Measurements from ENCODE around the gene PCDHB9.
"Not testable (repeated sequence)": the region's sequence is repeated elsewhere in the genome, so short reads cannot be mapped to it uniquely, and the experiment has no call there.

The PCDHB9 gene

DNA sequence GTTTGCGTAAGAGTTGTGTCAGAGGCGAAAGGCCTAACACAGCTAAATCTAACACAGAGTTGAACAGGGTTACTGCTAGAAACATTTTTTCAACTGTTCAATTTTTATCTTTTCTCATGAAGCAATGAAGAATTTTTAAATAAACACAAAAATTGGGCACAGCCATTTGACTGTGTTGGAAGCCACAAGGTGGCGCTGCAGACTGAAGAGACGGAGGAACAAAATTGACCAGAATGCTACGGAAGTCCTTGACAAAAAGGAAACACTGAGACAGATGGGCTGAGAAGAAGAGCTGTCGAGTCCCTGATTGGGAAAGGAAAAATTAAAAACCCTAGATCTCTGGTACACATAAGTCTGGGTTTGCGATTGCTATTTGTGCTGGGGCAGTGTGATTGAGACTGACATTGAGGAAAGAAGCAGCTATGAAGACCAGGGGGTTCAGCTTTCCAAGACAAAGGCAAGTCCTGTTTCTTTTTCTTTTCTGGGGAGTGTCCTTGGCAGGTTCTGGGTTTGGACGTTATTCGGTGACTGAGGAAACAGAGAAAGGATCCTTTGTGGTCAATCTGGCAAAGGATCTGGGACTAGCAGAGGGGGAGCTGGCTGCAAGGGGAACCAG, at the start of gene PCDHB9:
TSS of gene PCDHB9 (plus strand) at position 265 of the 616 bp plus-strand sequence. CDS start at position 423, 158 bp downstream.
- in situ Hi-C loops (cut with MboI; ENCODE audit: low pct_unique_long_range_greater_than_20kb, low sequenced_read_pairs, unreplicated experiment), result no loop called here
- TF ChIP-seq, protein P1, sequence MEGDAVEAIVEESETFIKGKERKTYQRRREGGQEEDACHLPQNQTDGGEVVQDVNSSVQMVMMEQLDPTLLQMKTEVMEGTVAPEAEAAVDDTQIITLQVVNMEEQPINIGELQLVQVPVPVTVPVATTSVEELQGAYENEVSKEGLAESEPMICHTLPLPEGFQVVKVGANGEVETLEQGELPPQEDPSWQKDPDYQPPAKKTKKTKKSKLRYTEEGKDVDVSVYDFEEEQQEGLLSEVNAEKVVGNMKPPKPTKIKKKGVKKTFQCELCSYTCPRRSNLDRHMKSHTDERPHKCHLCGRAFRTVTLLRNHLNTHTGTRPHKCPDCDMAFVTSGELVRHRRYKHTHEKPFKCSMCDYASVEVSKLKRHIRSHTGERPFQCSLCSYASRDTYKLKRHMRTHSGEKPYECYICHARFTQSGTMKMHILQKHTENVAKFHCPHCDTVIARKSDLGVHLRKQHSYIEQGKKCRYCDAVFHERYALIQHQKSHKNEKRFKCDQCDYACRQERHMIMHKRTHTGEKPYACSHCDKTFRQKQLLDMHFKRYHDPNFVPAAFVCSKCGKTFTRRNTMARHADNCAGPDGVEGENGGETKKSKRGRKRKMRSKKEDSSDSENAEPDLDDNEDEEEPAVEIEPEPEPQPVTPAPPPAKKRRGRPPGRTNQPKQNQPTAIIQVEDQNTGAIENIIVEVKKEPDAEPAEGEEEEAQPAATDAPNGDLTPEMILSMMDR (IDR thresholded peaks at IDR 0.05; ENCODE audit: extremely low read depth, insufficient read depth, missing control alignments), result peak; percentile 48
- no peak for DNase-seq (ENCODE audit: low spot score)

DNA sequence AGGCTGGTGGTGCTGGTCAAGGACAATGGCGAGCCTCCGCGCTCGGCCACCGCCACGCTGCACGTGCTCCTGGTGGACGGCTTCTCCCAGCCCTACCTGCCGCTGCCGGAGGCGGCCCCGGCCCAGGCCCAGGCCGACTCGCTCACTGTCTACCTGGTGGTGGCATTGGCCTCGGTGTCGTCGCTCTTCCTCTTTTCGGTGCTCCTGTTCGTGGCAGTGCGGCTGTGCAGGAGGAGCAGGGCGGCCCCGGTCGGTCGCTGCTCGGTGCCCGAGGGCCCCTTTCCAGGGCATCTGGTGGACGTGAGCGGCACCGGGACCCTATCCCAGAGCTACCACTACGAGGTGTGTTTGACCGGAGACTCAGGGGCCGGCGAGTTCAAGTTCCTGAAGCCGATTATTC, 49.6 kb upstream of the PCDHB9 start:
- DNase-seq (ENCODE audit: low spot score); in situ Hi-C loops (cut with MboI; ENCODE audit: low pct_unique_long_range_greater_than_20kb, low sequenced_read_pairs, unreplicated experiment): not testable (repeated sequence)

DNA sequence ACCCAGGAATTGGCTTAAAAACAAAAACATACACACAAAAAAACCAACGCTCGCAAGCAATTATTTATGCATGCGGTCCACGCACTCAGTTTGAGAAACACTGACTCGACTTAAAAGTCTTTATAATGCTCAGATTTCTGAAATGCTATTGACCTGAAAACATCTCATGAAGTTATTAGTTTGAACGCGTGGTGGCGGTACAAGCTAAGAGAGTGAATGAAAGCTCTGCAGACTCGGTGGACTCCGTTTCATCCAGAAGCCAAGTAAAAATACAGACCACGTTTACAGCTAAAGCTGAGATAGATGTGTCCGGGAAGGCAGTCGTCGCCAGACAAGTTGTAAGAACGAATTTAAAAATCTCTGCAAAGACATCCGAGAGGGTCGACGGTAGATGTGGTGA, 37.1 kb upstream of the PCDHB9 start, which contains the start of gene PCDHB6:
TSS of gene PCDHB6 (plus strand) at position 246 of the 400 bp plus-strand sequence. CDS start 201 bp downstream, outside the sequence.
- DNase-seq (ENCODE audit: low spot score), result no peak
- TF ChIP-seq, protein P1 (IDR thresholded peaks at IDR 0.05; ENCODE audit: extremely low read depth, insufficient read depth, missing control alignments), result peak; percentile 28
- in situ Hi-C loops (cut with MboI; ENCODE audit: low pct_unique_long_range_greater_than_20kb, low sequenced_read_pairs, unreplicated experiment), result no loop called here

DNA sequence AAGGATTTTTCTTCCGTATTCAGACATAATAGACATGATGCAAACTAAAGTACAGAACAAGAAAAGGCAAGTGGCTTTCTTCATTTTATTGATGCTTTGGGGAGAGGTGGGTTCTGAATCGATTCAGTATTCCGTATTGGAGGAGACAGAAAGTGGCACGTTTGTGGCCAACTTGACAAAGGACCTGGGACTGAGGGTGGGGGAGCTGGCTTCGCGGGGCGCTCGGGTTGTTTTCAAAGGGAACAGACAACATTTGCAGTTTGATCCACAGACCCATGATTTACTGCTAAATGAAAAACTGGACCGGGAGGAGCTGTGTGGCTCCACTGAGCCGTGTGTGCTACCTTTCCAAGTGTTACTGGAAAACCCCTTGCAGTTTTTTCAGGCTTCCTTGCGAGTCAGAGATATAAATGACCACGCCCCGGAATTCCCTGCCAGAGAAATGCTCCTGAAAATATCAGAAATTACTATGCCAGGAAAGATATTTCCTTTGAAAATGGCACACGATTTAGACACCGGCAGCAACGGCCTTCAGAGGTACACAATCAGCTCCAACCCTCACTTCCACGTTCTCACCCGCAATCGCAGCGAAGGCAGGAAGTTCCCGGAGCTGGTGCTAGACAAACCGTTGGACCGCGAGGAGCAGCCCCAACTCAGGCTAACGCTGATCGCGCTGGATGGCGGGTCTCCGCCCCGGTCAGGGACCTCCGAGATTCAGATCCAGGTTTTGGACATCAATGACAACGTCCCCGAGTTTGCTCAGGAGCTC, 36.6 kb upstream of the PCDHB9 start:
- DNase-seq (ENCODE audit: low spot score), result no peak
- in situ Hi-C loops (cut with MboI; ENCODE audit: low pct_unique_long_range_greater_than_20kb, low sequenced_read_pairs, unreplicated experiment), result no loop called here
- TF ChIP-seq, protein P1 (IDR thresholded peaks at IDR 0.05; ENCODE audit: extremely low read depth, insufficient read depth, missing control alignments), result no peak

DNA sequence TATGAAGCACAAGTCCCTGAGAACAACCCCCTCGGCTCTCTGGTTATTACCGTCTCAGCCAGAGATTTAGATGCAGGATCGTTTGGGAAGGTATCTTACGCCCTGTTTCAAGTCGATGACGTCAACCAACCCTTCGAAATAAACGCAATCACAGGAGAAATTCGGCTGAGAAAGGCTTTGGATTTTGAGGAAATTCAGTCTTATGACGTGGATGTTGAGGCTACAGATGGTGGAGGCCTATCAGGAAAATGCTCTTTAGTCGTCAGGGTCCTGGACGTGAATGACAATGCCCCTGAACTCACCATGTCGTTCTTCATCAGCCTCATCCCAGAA, 36.0 kb upstream of the PCDHB9 start:
- TF ChIP-seq, protein P1 (IDR thresholded peaks at IDR 0.05; ENCODE audit: extremely low read depth, insufficient read depth, missing control alignments), result no peak
- no peak for DNase-seq (ENCODE audit: low spot score)
- in situ Hi-C loops (cut with MboI; ENCODE audit: low pct_unique_long_range_greater_than_20kb, low sequenced_read_pairs, unreplicated experiment), result no loop called here

DNA sequence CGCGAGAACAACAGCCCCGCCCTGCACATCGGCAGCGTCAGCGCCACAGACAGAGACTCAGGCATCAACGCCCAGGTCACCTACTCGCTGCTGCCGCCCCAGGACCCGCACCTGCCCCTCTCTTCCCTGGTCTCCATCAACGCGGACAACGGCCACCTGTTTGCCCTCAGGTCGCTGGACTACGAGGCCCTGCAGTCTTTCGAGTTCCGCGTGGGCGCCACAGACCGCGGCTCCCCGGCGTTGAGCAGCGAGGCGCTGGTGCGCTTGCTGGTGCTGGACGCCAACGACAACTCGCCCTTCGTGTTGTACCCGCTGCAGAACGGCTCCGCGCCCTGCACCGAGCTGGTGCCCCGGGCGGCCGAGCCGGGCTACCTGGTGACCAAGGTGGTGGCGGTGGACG, 35.3 kb upstream of the PCDHB9 start:
- in situ Hi-C loops (cut with MboI; ENCODE audit: low pct_unique_long_range_greater_than_20kb, low sequenced_read_pairs, unreplicated experiment); DNase-seq (ENCODE audit: low spot score): not testable (repeated sequence)

DNA sequence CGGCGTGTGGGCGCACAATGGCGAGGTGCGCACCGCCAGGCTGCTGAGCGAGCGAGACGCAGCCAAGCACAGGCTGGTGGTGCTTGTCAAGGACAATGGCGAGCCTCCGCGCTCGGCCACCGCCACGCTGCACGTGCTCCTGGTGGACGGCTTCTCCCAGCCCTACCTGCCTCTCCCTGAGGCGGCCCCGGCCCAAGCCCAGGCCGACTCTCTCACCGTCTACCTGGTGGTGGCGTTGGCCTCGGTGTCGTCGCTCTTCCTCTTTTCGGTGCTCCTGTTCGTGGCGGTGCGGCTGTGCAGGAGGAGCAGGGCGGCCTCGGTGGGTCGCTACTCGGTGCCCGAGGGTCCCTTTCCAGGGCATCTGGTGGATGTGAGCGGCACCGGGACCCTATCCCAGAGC, 34.9 kb upstream of the PCDHB9 start:
- DNase-seq (ENCODE audit: low spot score); in situ Hi-C loops (cut with MboI; ENCODE audit: low pct_unique_long_range_greater_than_20kb, low sequenced_read_pairs, unreplicated experiment): not testable (repeated sequence)

DNA sequence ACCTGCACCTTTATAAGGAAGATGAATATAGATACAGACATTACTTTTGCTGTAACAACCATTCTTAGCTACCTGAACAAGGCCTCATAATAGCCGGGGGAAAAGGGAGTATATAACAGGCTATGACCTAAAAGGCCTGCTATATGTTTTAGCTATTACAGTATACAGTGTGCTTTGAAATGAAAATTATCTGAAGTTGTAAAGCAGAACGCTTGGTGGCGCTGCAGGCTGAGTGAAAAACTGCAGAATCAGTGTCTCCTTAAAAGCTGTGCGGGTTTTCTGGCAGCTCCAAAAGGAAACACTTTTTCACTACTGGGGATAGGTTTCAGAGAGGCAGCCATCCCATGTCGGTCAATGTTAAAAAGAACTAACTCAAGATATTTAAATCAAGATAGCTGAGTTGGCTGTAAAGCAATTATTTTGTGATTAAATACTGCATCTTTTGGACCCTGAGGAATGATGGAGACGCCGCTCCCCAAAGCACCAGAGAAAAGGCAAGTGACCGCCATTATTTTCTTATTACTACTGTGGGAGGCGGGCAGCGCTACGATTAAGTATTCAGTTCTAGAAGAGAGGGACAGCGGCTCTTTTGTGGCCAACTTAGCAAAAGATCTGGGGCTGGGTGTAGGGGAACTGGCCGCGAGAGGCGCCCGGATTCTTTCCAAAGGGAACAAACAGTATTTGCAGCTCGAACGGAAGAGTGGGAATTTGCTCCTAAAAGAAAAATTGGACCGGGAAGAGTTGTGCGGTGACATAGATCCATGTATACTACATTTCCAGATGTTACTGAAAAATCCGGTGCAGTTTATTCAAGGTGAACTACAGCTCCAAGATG, 31.2 kb upstream of the PCDHB9 start:
- in situ Hi-C loops (cut with MboI; ENCODE audit: low pct_unique_long_range_greater_than_20kb, low sequenced_read_pairs, unreplicated experiment), result no loop called here
- TF ChIP-seq, protein P1 (IDR thresholded peaks at IDR 0.05; ENCODE audit: extremely low read depth, insufficient read depth, missing control alignments), result no peak
- DNase-seq (ENCODE audit: low spot score), result no peak

DNA sequence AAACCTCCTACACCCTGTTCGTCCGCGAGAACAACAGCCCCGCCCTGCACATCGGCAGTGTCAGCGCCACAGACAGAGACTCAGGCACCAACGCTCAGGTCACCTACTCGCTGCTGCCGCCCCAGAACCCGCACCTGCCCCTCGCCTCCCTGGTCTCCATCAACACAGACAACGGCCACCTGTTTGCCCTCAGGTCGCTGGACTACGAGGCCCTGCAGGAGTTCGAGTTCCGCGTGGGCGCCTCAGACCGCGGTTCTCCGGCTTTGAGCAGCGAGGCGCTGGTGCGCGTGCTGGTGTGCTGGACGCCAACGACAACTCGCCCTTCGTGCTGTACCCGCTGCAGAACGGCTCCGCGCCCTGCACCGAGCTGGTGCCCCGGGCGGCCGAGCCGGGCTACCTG, 29.6 kb upstream of the PCDHB9 start:
- DNase-seq (ENCODE audit: low spot score); in situ Hi-C loops (cut with MboI; ENCODE audit: low pct_unique_long_range_greater_than_20kb, low sequenced_read_pairs, unreplicated experiment): not testable (repeated sequence)

DNA sequence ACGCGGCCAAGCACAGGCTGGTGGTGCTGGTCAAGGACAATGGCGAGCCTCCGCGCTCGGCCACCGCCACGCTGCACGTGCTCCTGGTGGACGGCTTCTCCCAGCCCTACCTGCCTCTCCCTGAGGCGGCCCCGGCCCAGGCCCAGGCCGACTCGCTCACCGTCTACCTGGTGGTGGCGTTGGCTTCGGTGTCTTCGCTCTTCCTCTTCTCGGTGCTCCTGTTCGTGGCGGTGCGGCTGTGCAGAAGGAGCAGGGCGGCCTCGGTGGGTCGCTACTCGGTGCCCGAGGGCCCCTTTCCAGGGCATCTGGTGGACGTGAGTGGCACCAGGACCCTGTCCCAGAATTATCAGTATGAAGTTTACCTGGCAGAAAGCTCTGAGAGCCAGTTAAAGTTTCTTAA, 29.1 kb upstream of the PCDHB9 start:
- in situ Hi-C loops (cut with MboI; ENCODE audit: low pct_unique_long_range_greater_than_20kb, low sequenced_read_pairs, unreplicated experiment); DNase-seq (ENCODE audit: low spot score): not testable (repeated sequence)

Measured in GM13977 (cell line).